Stimulated activated naive B cell treated with anti-CD40 and anti-IgM and Interleukin-4, amounts not matched to agents 10 μg/mL and 1 μg/mL and 100 μg/mL, for 72 hours (primary cell): ENCODE results near the gene ST3GAL6.
A peak's percentile ranks its signal among the peaks of the same experiment; 100 is the strongest.

Experiments used
- ATAC-seq, 2 donors: fragments of 150-1000 bp; cut with Tn5 transposase; replicated peaks; 2 replicates each; pipeline ENCODE4 v1.10.0; 2021; ENCODE audit warnings: moderate library complexity in 1 of 2
- DNase-seq: peaks from one replicate; pipeline ENCODE4 v3.0.0; 2021
- H3K27ac Mint-ChIP-seq: one replicate; pipeline ENCODE4 v1.8.0; 2022; ENCODE audit warnings: mild to moderate bottlenecking, mixed read lengths
- H3K27me3 Mint-ChIP-seq, 2 donors: one replicate each; pipeline ENCODE4 v1.8.0; 2022; ENCODE audit warnings: mixed read lengths in 2 of 2
- H3K36me3 Mint-ChIP-seq, 2 donors: one replicate each; pipeline ENCODE4 v1.8.0; 2022; ENCODE audit warnings: mixed read lengths in 2 of 2, mild to moderate bottlenecking in 1 of 2
- H3K4me1 Mint-ChIP-seq, 2 donors: one replicate each; pipeline ENCODE4 v1.8.0; 2022; ENCODE audit warnings: mixed read lengths in 2 of 2, mild to moderate bottlenecking in 1 of 2
- H3K4me3 Mint-ChIP-seq, 2 donors: one replicate each; pipeline ENCODE4 v1.8.0; 2022; ENCODE audit warnings: mild to moderate bottlenecking in 2 of 2, mixed read lengths in 2 of 2, moderate library complexity in 1 of 2
- H3K9me3 Mint-ChIP-seq, 2 donors: one replicate each; pipeline ENCODE4 v1.8.0; 2022; ENCODE audit warnings: mixed read lengths in 2 of 2, mild to moderate bottlenecking in 1 of 2

Gene ST3GAL6

DNA sequence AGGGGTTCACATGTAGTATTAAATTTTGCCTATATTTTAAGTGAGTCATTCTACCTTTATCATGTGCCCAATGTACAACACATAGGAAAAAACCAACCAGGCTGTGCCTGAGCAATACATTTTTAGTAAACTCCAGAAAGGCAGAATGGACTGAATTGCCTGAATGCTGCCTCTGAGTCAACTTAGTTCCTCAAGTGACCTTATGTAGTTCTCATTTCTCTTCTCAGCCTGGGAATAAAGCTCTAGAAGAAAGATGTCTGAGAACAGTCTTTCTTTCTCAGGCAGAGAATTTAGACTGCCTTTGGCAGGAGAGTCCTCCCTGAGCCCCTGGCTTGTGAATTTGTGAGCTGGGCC is 13.0 kb downstream of the ST3GAL6 start:
- DNase-seq: no peak
- no peaks in the 10 kb centered on the region for H3K9me3 Mint-ChIP-seq

DNA sequence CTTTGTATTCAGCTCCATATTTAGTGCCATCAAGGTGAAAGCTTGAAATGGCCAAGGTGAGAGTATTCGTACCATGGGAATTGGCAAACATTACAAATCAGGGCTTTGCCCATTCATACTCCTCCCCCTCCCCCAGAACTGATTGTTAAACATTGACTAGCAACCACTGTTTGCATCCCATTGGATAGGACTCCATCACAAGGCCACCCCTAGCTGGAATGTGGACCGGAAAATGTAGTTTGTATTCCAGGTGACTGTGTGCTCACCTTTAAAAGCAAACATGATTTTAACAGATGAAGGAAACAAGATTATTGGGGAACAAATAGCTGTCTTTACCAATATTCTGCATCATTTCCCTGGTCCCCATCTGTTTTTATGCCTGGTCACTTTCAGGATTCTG is 14.1 kb downstream of the ST3GAL6 start:
- no peaks in the 10 kb centered on the region for H3K9me3 Mint-ChIP-seq
- H3K36me3 Mint-ChIP-seq: no peaks in the 10 kb centered on the region
- DNase-seq: no peak
- ATAC-seq: no peak
- H3K27me3 Mint-ChIP-seq: no peaks in the 10 kb centered on the region
- no peak overlapping the region for H3K27ac Mint-ChIP-seq
- no peaks in the 10 kb centered on the region for H3K4me1 Mint-ChIP-seq
- no peak overlapping the region for H3K4me3 Mint-ChIP-seq

More for the DNA sequence above, 13.0 kb downstream of the ST3GAL6 start:
- no peak overlapping the region for H3K4me3 Mint-ChIP-seq
- H3K27ac Mint-ChIP-seq: no peak overlapping the region
- H3K4me1 Mint-ChIP-seq: no peaks in the 10 kb centered on the region
- no peak for ATAC-seq
- H3K27me3 Mint-ChIP-seq: no peaks in the 10 kb centered on the region
- no peaks in the 10 kb centered on the region for H3K36me3 Mint-ChIP-seq

DNA sequence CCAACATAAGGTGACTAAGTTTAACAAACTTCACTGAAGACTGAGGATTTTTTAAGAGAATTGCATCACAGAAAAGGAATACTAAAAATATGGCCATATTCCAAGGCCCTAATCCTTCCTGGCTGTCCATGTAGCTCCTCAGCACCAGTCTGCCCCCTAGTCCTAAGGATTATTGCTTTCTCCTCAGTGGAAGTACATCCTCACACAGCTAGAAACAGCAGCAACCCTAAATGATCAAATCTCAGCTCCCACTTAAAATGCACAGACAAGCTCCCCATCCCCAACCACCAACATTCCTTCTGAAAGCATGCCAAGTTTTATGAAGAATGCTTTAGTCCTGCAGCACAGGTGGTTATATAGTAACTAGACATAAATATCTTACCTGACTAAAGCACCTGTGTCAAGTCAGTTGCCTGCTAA is 14.7 kb downstream of the ST3GAL6 start:
- ATAC-seq: no peak
- Mint-ChIP-seq H3K36me3 (no peaks in the 10 kb centered on the region), H3K27ac (no peak overlapping the region), H3K4me1 (no peaks in the 10 kb centered on the region), H3K9me3 (no peaks in the 10 kb centered on the region), H3K27me3 (no peaks in the 10 kb centered on the region), H3K4me3 (no peak overlapping the region)
- no peak for DNase-seq

DNA sequence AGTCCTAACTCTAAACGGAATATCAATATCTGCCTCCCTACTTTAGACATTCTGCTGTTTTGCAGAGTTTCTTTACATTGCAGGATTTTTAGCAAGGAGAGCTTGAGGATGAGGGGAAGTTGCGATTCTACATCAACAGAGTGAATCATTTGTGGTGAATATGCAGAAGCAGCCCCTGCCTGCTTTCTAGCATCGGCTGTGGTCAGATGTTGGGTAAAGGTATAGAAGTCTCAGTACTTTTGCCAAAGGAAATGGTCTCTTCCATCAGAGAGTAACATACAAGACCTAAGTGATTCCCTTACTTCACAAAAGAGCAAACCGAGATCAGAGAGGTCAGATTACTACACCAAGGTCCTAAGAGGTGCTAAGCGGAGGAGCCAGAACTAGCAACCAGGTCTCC is 15.2 kb downstream of the ST3GAL6 start:
- H3K4me1 Mint-ChIP-seq: peaks cover 0 to 5% of the 10 kb centered on the region in 2 donors

DNA sequence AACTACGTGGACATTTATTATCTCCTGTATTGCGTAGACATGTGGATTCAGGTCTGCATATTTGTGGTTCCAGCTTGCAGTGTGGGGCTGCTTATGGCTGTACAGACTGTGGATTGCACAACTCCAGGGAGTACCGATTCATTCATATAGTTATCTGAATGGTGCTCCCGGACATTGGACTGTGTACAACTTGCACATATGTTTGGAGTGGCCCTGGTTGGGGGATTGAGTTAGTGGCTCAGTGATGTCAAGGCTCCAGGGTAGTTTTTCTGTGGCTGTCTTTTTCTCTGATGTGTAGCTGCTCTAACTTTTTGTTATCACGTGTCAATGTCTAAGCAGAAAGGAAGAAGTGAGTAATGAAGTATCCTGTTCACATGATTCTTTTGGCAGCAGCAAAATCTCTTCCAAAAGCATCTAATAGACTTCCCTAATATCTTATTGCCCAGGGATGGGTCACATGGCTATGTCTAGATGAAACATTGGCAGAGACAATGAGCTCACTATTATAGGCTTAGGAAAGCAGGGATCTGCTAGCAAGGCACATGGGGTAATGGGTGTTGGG is 15.8 kb downstream of the ST3GAL6 start:
- peak in 1 of 2 donors; percentile 19 for ATAC-seq
- H3K9me3 Mint-ChIP-seq: no peaks in the 10 kb centered on the region

More for the DNA sequence above, 15.2 kb downstream of the ST3GAL6 start:
- Mint-ChIP-seq H3K27ac (no peak overlapping the region), H3K4me3 (no peak overlapping the region), H3K36me3 (no peaks in the 10 kb centered on the region), H3K9me3 (no peaks in the 10 kb centered on the region), H3K27me3 (no peaks in the 10 kb centered on the region)
- DNase-seq (no peak), ATAC-seq (peak; percentile 29 to 44)

DNA sequence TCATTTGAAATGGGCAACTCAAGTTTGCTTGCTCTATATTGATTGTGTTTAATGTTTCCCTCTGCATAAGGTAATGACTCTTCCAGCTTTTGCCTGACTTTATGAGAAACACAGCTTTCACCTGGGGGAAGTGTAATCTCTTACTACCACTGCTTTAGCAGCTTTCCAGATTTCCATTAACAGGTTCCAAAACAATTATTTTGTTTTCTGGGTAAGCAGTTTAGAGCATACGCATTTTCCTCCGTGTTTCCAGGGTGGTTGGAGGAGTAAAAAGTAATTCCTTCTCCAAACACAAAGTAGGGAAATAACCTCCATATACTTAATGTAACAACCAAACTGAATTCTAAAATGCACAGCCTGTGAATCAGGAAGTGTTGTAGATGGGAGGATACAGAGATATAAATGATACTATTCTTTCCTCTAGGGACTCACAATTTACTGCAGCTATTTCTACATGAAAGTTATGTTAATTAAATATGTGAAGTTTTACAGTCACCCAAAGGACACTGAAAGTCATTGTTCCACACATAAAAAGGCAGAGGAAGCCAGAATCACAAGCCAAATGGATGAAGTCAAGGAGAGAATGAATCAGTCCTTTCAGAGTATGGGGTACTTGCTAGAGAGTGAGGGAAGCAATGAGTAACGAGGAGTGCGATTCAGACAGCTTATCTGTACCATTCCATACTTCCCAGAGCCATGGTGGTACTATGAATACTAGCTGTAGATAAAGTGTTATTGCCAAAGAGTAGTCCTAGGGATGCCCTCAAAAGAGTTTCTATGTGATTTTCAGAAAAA is 16.6 kb downstream of the ST3GAL6 start:
- Mint-ChIP-seq H3K27ac (no peak overlapping the region), H3K4me1 (peaks cover 0 to 5% of the 10 kb centered on the region in 2 donors), H3K36me3 (no peaks in the 10 kb centered on the region), H3K4me3 (no peak overlapping the region), H3K27me3 (no peaks in the 10 kb centered on the region), H3K9me3 (no peaks in the 10 kb centered on the region)
- no peak for ATAC-seq
- no peak for DNase-seq

More for the DNA sequence above, 15.8 kb downstream of the ST3GAL6 start:
- DNase-seq: no peak
- H3K27me3 Mint-ChIP-seq: no peaks in the 10 kb centered on the region
- peaks cover 0 to 5% of the 10 kb centered on the region in 2 donors for H3K4me1 Mint-ChIP-seq
- H3K4me3 Mint-ChIP-seq: no peak overlapping the region
- H3K36me3 Mint-ChIP-seq: no peaks in the 10 kb centered on the region
- no peak overlapping the region for H3K27ac Mint-ChIP-seq

DNA sequence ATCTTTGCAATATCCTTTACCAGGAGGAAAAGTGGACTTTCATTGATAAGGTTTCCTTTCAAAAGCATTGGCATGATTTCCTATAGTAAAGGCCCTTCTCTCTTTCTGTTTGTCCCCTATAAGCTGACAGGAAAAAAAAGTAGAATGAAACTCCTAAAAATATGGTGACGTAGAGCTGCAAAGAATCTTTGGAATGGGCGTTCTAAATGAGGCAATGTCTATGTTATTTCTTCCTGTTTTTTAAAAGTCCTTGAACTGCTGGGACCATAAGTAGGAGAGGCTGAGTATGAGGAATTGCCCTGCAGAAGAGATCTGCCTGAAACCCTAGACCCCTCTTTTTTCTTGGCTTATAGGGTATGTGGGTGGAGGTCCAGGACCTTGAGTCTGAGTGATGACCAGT is 17.2 kb downstream of the ST3GAL6 start:
- Mint-ChIP-seq H3K27me3 (no peaks in the 10 kb centered on the region), H3K36me3 (no peaks in the 10 kb centered on the region), H3K4me3 (no peak overlapping the region), H3K9me3 (no peaks in the 10 kb centered on the region), H3K27ac (no peak overlapping the region), H3K4me1 (peaks cover 0 to 5% of the 10 kb centered on the region in 2 donors)
- ATAC-seq (no peak), DNase-seq (no peak)

DNA sequence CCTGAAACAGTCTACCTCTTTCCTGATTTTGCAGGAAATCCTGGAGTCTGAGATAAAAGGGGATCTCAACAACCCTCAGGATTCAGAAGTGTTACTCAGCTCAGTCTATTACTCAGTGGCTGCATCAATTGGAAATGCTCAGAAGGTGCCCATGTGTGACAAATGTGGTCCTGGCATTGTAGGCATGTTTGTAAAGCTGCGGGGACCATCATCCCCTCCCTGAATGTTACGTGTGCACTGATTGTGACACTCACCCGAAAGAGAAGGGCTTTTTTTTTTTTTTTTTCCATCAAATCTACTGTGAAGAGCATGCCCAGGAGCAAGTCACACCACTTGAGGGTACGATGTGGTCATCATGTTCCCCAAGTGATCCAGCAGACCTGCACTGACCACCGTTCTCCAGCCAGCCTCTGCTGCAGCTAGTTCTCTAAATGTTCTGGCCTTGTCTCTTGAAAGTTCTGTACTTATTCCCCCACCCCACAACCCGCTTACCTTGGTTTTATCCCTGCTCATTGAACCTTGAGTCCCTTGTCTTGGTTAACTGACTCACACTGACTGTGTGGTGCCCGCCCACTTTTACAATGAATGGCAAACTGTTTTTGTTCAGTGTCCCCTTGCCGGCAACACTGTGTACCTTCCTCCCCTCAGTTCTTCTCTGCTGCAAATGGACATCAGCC is 19.8 kb downstream of the ST3GAL6 start:
- Mint-ChIP-seq H3K4me3 (no peak overlapping the region), H3K27ac (no peak overlapping the region), H3K4me1 (peaks cover 0 to 12% of the 10 kb centered on the region in 2 donors), H3K9me3 (no peaks in the 10 kb centered on the region), H3K36me3 (no peaks in the 10 kb centered on the region), H3K27me3 (no peaks in the 10 kb centered on the region)
- ATAC-seq (peak; percentile 43 to 44), DNase-seq (no peak)

DNA sequence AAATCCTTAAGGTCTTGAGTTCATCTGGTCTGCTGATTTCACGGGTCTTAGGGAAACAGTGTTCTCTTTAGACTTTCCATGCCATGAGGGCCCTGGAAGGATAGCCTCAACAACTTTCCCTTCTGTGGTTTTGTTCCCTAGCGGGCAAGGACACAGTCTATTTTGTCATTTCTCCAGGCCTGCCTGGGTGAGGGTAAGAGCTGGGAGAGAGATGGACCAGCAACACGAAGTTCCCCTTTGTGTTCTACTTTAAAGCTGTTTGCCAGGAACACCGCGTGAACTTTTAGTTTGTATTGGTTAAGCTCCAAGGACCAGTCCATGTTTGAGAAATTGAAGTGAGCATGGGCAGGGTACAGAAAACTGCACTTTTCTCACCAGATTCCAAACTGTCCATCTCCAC is 20.9 kb downstream of the ST3GAL6 start:
- H3K4me1 Mint-ChIP-seq: peaks cover 1 to 17% of the 10 kb centered on the region in 2 donors
- no peaks in the 10 kb centered on the region for H3K27me3 Mint-ChIP-seq
- no peak overlapping the region for H3K4me3 Mint-ChIP-seq
- H3K9me3 Mint-ChIP-seq: no peaks in the 10 kb centered on the region
- H3K27ac Mint-ChIP-seq: no peak overlapping the region
- ATAC-seq (no peak), DNase-seq (no peak)
- H3K36me3 Mint-ChIP-seq: no peaks in the 10 kb centered on the region

DNA sequence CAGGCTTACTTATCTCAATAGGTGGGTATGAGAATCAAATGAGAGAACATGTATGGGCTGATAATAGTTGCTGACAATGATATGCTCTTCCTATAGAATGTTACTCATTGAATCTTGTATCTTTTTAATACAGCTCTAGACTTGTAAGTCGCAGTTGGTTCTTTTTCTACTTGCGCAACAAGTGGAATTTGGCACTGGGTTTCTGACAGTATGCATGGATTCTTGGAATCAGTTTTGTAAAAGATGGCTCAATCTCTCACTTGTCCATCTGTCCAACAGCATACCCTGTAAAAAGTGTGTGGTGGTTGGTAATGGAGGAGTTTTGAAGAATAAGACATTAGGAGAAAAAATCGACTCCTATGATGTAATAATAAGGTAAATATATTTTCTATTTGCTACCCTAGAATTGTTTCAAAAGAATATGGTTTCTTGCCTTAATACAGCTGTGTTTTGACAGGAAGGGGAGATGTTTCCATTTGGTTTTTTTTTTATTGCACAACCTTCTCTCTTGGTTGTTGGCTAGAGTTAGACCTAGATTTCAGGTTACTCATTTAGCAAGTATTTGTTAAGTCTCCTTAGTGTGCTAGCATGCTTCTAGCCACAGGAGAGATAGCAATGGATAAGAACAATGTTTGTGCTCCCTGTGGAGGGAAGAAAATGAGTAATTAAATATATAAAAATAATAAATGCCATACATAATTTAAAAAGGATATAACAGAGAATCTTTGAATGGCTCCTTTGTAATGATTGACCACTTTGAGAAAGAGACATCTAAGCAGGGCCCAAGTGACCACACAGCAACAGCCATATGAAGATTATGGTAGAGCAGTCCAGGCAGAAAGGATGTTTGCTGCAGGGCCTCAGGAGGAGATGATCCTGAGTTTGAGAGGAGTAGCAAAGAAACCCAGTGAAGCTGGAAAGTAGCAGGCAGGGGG is 21.8 kb downstream of the ST3GAL6 start:
- Mint-ChIP-seq H3K36me3 (no peaks in the 10 kb centered on the region), H3K4me1 (peaks cover 1 to 23% of the 10 kb centered on the region in 2 donors), H3K9me3 (no peaks in the 10 kb centered on the region), H3K4me3 (no peak overlapping the region), H3K27ac (no peak overlapping the region), H3K27me3 (no peaks in the 10 kb centered on the region)
- DNase-seq (no peak), ATAC-seq (no peak)

DNA sequence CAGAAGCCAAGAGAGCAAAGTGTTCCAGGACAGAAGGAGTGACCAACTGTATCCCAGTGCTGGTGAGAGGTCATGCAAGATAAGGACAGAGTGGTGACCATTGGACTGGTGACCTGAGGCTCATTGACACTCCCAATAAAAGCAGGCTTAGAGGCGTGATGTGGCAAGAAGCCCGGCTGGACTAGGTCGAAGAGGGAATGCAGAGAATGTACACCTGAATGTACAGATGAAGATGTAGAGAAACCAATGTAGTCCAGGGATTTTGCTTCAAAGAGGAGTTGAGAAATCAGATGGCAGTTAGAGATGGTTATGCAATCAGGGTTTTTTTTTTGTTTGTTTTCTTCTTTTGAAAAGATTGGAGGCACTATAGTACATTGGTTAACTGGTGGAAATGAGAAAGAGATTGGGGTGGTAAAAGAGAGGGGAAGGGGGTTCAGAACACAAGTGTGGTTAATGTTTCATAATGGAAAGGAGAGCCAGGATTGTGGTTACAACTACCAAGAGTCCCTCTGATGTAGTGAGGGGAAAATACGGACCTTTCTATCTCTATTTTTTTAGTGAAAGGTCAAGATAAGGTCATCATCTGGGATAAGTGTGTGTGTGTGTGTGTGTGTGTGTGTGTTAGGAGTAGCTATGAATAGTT is 23.3 kb downstream of the ST3GAL6 start:
- Mint-ChIP-seq H3K27ac (no peak overlapping the region), H3K27me3 (no peaks in the 10 kb centered on the region), H3K4me1 (peaks cover 1 to 23% of the 10 kb centered on the region in 2 donors), H3K9me3 (no peaks in the 10 kb centered on the region), H3K36me3 (no peaks in the 10 kb centered on the region), H3K4me3 (no peak overlapping the region)
- no peak for DNase-seq
- ATAC-seq: peak in 1 of 2 donors; percentile 29

DNA sequence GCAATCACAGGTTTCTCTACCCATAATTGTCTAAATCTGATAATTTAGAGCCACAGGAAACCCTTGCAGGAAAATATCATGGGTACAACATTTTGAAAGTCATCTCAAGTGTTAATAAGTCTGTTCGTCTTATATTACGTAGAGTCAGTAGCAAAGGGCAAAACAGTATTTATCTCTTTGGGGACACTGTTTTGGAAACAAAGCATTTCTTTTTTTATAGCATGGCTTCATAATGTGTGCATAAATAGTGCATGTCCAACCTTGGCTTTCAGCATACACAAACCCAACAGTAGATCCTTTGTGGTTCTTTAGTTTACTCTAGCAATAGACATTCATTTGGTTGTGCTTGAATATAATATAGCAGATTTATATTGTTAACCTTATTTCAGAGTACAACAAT is 24.0 kb downstream of the ST3GAL6 start:
- DNase-seq (no peak), ATAC-seq (no peak)
- no peaks in the 10 kb centered on the region for H3K9me3 Mint-ChIP-seq
- H3K27ac Mint-ChIP-seq: no peak overlapping the region
- H3K27me3 Mint-ChIP-seq: no peaks in the 10 kb centered on the region
- H3K4me1 Mint-ChIP-seq: peaks cover 1 to 23% of the 10 kb centered on the region in 2 donors
- H3K36me3 Mint-ChIP-seq: no peaks in the 10 kb centered on the region
- H3K4me3 Mint-ChIP-seq: no peak overlapping the region

DNA sequence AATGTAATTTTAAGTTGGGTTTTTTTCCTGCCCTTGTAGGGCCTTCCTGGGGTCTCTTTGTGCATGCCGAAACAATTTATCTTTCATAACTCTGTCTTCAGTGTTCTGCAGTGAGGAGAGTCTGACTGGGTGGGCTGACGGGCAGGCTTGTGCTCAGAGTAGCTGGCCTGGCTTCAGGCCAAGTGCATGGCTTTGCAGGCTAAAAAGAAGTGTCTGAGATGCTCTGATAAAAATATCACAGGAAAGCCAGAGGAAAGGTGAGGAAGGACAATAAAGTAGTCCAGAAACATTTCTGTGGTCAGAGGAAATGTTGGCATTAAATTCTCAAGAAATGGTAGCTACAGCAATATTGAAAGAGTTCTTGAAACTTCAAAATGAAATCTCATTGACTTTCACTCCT is 25.5 kb downstream of the ST3GAL6 start:
- Mint-ChIP-seq H3K27me3 (no peaks in the 10 kb centered on the region), H3K9me3 (no peaks in the 10 kb centered on the region), H3K4me3 (no peak overlapping the region), H3K36me3 (no peaks in the 10 kb centered on the region), H3K4me1 (peaks cover 1 to 17% of the 10 kb centered on the region in 2 donors), H3K27ac (no peak overlapping the region)
- DNase-seq (no peak), ATAC-seq (no peak)
